ENCODE measurements around the gene TTC7B.

The TTC7B gene

DNA sequence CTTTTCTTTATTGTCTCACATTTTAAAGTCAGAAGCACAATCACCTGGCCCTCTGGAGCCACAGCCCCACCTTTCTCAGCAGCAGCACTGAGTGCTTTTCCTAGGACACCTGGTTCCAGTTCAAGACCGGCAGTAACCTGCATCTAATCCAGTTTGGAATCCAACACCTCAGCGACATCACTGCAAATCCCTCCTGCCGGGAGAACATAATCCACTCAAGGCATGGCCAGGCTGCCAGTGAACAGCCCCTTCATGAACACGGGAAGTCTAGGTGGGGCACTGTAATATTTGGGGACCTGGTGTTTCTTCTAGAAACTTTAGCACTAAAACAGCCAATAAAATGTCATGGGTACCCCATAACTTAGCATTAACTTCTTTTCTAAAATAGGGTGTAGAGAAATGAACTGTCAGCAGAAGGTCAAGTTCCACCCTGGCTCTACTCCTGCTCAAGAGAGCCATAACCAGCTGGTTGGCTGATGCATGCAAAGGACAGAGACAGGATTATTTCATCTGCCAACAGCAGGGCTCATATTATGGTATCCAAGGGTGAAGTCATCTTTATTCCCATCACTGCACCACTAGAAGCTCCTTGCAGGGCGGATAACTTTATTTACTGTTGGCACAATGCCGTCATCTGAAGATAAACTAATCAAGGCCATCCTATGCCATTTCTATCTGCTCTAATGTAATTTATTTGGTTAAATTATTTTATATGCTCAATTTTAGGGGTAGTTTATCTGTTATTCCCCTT, 76.7 kb downstream of the TTC7B start:
- no peak overlapping the region for H3K4me3 ChIP-seq (ENCODE audit: low read depth, low read length)

DNA sequence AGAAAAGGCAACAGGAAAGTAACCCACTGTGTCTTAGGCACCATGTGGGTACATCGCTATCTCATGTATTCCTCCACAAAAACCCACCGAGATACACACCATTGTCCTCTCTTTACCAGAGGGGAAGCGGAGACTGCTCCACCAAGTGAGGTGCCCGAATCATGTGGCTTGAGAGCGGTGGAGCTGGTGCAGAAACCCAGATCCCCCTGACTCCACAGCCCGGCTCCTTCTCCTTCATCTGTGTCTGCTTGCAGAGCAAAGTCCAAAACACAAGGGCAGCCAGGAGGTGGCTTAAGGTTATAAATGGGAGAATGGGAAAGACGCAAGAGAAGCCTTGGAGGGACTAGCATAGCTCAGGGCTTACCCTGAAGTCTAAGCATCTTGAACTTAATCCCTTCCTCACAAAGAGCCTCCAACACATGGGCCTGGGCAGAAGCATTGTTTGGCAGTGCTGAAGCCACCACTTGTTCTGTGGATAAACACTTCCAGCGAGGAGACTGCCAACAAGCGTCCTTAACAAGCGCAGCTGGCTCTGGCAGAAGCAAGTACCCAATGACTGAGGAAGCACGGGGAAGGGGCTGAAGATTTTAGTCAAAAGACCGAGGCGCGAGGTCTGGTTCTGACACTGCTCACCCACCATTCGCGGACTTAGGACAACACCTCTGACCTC, 83.0 kb downstream of the TTC7B start:
- DNase-seq (ENCODE audit: low read depth): no peak
- no peak overlapping the region for H3K4me3 ChIP-seq (ENCODE audit: low read depth, low read length)
- TF ChIP-seq, protein P1, sequence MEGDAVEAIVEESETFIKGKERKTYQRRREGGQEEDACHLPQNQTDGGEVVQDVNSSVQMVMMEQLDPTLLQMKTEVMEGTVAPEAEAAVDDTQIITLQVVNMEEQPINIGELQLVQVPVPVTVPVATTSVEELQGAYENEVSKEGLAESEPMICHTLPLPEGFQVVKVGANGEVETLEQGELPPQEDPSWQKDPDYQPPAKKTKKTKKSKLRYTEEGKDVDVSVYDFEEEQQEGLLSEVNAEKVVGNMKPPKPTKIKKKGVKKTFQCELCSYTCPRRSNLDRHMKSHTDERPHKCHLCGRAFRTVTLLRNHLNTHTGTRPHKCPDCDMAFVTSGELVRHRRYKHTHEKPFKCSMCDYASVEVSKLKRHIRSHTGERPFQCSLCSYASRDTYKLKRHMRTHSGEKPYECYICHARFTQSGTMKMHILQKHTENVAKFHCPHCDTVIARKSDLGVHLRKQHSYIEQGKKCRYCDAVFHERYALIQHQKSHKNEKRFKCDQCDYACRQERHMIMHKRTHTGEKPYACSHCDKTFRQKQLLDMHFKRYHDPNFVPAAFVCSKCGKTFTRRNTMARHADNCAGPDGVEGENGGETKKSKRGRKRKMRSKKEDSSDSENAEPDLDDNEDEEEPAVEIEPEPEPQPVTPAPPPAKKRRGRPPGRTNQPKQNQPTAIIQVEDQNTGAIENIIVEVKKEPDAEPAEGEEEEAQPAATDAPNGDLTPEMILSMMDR (IDR thresholded peaks at IDR 0.05; ENCODE audit: low read depth, low read length, missing control alignments): no peak

More for the DNA sequence above, 76.7 kb downstream of the TTC7B start:
- TF ChIP-seq, protein P1 (IDR thresholded peaks at IDR 0.05; ENCODE audit: low read depth, low read length, missing control alignments): no peak
- DNase-seq (ENCODE audit: low read depth): no peak

DNA sequence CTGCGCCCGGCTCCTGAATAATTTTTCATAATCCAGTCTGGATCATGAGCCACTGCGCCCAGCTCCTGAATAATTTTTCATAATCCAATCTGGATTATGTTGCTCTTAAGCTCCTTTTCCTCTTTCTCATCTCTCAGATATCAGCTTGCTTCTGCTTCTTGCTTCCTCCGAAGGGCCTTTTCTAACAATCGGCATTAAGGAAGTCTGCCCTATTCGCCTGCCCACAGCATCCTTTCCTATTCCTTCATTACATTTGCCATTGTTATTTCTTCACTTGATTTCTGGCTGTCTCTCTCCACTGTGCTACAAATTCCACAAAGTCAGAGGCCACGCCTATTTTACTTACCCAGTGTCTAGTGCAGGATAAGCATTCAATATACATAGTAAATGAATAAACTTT, 83.5 kb downstream of the TTC7B start:
- H3K4me3 ChIP-seq (ENCODE audit: low read depth, low read length): no peak overlapping the region
- DNase-seq (ENCODE audit: low read depth): no peak
- TF ChIP-seq, protein P1 (IDR thresholded peaks at IDR 0.05; ENCODE audit: low read depth, low read length, missing control alignments): no peak

DNA sequence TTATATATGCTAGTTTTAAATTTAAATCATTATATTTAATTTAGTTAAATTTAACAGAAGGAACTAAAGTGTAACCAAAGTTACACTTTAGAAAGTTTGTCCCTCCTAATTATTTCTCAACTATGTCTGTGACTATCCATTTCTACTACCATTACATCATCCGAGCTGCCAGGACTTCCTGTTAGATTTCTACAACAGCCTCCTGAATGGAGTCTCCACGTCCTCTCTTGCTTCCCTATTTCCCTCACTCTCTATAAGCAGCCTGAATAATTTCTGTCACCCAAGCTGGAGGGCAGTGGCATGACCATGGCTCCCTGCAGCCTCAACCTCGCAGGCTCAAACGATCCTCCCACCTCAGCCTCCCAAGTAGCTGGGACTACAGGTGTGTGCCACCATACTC, 84.1 kb downstream of the TTC7B start:
- H3K4me3 ChIP-seq (ENCODE audit: low read depth, low read length): no peak overlapping the region
- DNase-seq (ENCODE audit: low read depth): no peak
- TF ChIP-seq, protein P1 (IDR thresholded peaks at IDR 0.05; ENCODE audit: low read depth, low read length, missing control alignments): no peak

DNA sequence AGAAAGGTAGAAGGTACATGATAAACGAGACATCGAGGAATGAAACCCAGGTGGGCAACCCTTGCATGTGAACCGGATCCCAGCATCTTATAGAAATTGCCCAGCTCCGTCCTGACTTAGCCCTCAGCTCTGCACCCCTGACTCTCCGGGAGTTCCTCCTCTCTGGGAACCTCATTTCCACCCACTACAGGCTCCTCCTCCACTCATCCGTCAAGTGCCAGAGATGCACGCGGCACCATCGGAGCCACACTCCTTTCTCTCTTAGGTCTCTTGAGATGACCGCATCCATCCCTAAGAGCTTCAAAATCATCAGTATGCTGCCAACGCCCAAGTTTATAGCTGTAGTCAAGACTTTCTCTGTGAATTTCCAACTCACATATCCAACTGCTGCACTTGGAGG, 84.7 kb downstream of the TTC7B start:
- no peak for DNase-seq (ENCODE audit: low read depth)

DNA sequence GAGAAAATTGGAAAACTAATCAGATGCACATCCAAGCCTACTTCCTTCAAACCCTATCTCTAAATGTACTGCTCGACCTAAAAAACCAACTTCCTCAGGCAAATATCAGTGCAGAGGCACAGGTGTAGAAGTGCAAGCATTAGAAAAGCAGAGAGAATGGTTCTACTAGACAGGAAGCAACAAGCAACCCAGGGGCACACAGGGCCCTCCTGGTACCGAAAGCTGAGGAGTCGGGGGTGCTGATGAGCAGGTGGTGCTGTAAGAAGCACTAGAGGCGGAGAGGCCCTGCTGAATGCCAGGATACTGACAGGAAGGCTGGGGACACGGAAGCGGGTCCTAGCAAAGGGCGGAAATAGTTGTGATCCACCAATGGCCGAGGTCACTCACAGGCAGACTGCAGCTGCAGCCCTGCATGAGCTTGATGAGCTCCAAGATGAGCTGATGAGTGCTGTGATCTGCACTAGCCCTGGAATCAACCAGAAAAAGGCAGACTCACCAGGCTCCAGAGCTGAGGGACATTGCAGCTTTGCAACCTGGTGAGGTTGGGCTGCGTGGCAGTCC, 85.9 kb downstream of the TTC7B start:
- TF ChIP-seq, protein P1 (IDR thresholded peaks at IDR 0.05; ENCODE audit: low read depth, low read length, missing control alignments): no peak
- no peak overlapping the region for H3K4me3 ChIP-seq (ENCODE audit: low read depth, low read length)
- no peak for DNase-seq (ENCODE audit: low read depth)

More for the DNA sequence above, 84.7 kb downstream of the TTC7B start:
- TF ChIP-seq, protein P1 (IDR thresholded peaks at IDR 0.05; ENCODE audit: low read depth, low read length, missing control alignments): no peak
- H3K4me3 ChIP-seq (ENCODE audit: low read depth, low read length): no peak overlapping the region

Measured in GM12864 (cell line).